Mononuclear cell (primary cell): ENCODE measurements around the gene TEDC2. TPM values are rescaled to one million over a fixed set of nuclear protein-coding genes. Genes with fewer than 3 reads are reported as not detected.
A peak's percentile ranks its signal among the peaks of the same experiment; 100 is the strongest.

Experiments used
- H3K27me3 ChIP-seq: 2 replicates; pipeline ENCODE4 v1.6.0; 2011; ENCODE audit warnings: low read length, control low read depth; ENCODE audit not compliant: insufficient read depth
- H3K4me1 ChIP-seq: 2 replicates; pipeline ENCODE4 v1.5.1; 2011; ENCODE audit warnings: mild to moderate bottlenecking, low read length, control low read depth; ENCODE audit not compliant: insufficient read depth
- H3K4me3 ChIP-seq: 2 replicates; pipeline ENCODE4 v1.5.1; 2011; ENCODE audit warnings: mild to moderate bottlenecking, low read length, moderate library complexity
- H3K9me3 ChIP-seq: 2 replicates; pipeline ENCODE4 v1.5.1; 2011; ENCODE audit warnings: low read depth, mild to moderate bottlenecking, control low read depth, low read length
- total RNA-seq: library from RNA; depleted of rRNA; stranded (reverse); fragments of >200 nt; gene quantifications from one replicate; pipeline ENCODE4 v1.2.3, GENCODE V29; 2012

TEDC2 gene
- total RNA-seq, 1 donor, result not detected

- Histone ChIP-seq H3K4me1 (peaks cover 75% of the 10 kb centered on the region), H3K9me3 (no peaks in the 10 kb centered on the region), H3K4me3 (peak within 1 kb of the TSS; percentile 80), H3K27me3 (no peaks in the 10 kb centered on the region)
These were observed 53.8 kb downstream of the TEDC2 start, which contains the start of gene ATP6V0C for GRCh38 chr16:2513405-2514332. Gene ATP6V0C, plus strand, starts transcription at chr16:2513952. Its CDS starts 152 bp downstream, at chr16:2514104.

Other genes with a start within 250 kb of the TEDC2 start
- 0.84 TPM for gene BRICD5, start 249.2 kb upstream of the TEDC2 start, total RNA-seq
- gene PGP, start 245.3 kb upstream of the TEDC2 start, total RNA-seq, result 9.8 TPM
- 14.0 TPM for gene E4F1, start 236.5 kb upstream of the TEDC2 start, total RNA-seq
- 0.21 TPM for gene DNASE1L2, start 223.7 kb upstream of the TEDC2 start, total RNA-seq
- gene ECI1, start 208.5 kb upstream of the TEDC2 start, total RNA-seq, result 10.5 TPM
- 156 TPM for gene RNPS1, start 192.0 kb upstream of the TEDC2 start, total RNA-seq
- 1.9 TPM for gene ABCA3, start 119.4 kb upstream of the TEDC2 start, total RNA-seq
- 1.2 TPM for gene CCNF, start 30.7 kb upstream of the TEDC2 start, total RNA-seq
- not detected for gene NTN3, start 11.2 kb downstream of the TEDC2 start, total RNA-seq
- 2.1 TPM for gene TBC1D24, start 15.0 kb downstream of the TEDC2 start, total RNA-seq
- gene ATP6V0C, start 53.8 kb downstream of the TEDC2 start, total RNA-seq, result 61.2 TPM
- 49.7 TPM for gene AMDHD2, start 60.3 kb downstream of the TEDC2 start, total RNA-seq
- 0.10 TPM for gene CEMP1, start 71.3 kb downstream of the TEDC2 start, total RNA-seq
- 36.9 TPM for gene PDPK1, start 77.9 kb downstream of the TEDC2 start, total RNA-seq
- 17.7 TPM for gene KCTD5, start 222.4 kb downstream of the TEDC2 start, total RNA-seq